Osteoblast (primary cell): Measurements from ENCODE around the gene ABCA12. TPM values are rescaled to one million over a fixed set of nuclear protein-coding genes. Genes with fewer than 3 reads are reported as not detected.

Experiments
- DNase-seq: peaks from one replicate; pipeline ENCODE4 v3.0.0; 2011; ENCODE audit warnings: low spot score, mixed read lengths; ENCODE audit not compliant: insufficient read length; ENCODE audit errors: missing footprints
- H2AFZ ChIP-seq: 2 replicates; pipeline ENCODE4 v1.6.0; 2011; ENCODE audit warnings: mild to moderate bottlenecking, low read length
- H3K27ac ChIP-seq: 2 replicates; pipeline ENCODE4 v1.5.1; 2011; ENCODE audit warnings: mild to moderate bottlenecking, low read depth, low read length, moderate library complexity
- H3K27me3 ChIP-seq: 2 replicates; pipeline ENCODE4 v1.6.0; 2012; ENCODE audit warnings: mild to moderate bottlenecking, control low read depth, inconsistent platforms, low read length, moderate library complexity; ENCODE audit not compliant: insufficient read depth
- H3K36me3 ChIP-seq: 2 replicates; pipeline ENCODE4 v1.5.1; 2011; ENCODE audit warnings: mild to moderate bottlenecking, low read length, control low read depth, moderate library complexity; ENCODE audit not compliant: insufficient read depth
- H3K4me1 ChIP-seq: 2 replicates; pipeline ENCODE4 v1.5.1; 2011; ENCODE audit warnings: mild to moderate bottlenecking, low read length, control low read depth, moderate library complexity; ENCODE audit not compliant: insufficient read depth
- H3K4me2 ChIP-seq: 2 replicates; pipeline ENCODE4 v1.6.0; 2011; ENCODE audit warnings: mild to moderate bottlenecking, low read length; ENCODE audit not compliant: insufficient read depth
- H3K4me3 ChIP-seq: fragments of 200-600 bp; sonication (generic); 3 replicates; pipeline ENCODE4 v1.5.1; 2012; ENCODE audit warnings: mild to moderate bottlenecking, low read length, inconsistent platforms; ENCODE audit not compliant: insufficient read depth
- H3K79me2 ChIP-seq: 2 replicates; pipeline ENCODE4 v1.6.0; 2012; ENCODE audit warnings: mild to moderate bottlenecking, low read length, control low read depth, inconsistent platforms; ENCODE audit not compliant: insufficient read depth
- H3K9me3 ChIP-seq: 2 replicates; pipeline ENCODE4 v1.5.1; 2011; ENCODE audit warnings: low read depth, low read length, control low read depth
- H4K20me1 ChIP-seq: 2 replicates; pipeline ENCODE4 v1.6.0; 2012; ENCODE audit warnings: mild to moderate bottlenecking, low read length, control low read depth; ENCODE audit not compliant: insufficient read depth
- total RNA-seq: library from RNA; depleted of rRNA; stranded (reverse); fragments of >200 nt; gene quantifications from 2 replicates; pipeline ENCODE4 v1.2.3, GENCODE V29; 2012
- TF ChIP-seq, protein P1 (sequence below): IDR thresholded peaks from 2 replicates; pipeline ENCODE4 v1.5.1; 2011; ENCODE audit warnings: mild to moderate bottlenecking, low read depth, low read length, moderate library complexity; ENCODE audit errors: extremely low read depth

Gene ABCA12
- total RNA-seq, 1 donor: under 0.01 TPM

DNA sequence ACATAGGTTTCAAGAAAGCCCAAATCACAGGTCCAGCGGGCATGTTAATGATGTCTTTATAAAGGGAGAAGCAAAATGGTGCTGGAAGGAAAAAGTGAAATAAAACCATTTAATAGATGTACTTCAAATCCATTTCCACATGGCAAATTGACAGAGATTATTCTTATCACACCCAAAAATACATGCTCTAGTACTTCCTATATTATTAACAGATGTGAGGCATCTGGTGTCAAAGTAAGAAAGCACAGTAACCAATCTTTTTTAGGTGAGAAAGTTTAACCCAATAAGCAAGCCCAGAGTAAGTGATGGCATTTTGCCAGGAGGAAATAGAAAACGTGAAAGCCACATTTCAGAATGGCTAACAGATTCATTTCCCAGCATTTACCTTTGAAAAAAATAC is 128.0 kb downstream of the ABCA12 start:
- Histone ChIP-seq H2AFZ (no peak overlapping the region), H3K27me3 (no peaks in the 10 kb centered on the region), H3K79me2 (no peaks in the 10 kb centered on the region), H3K9me3 (no peaks in the 10 kb centered on the region), H3K27ac (no peak overlapping the region), H3K4me2 (no peak overlapping the region), H3K4me1 (no peaks in the 10 kb centered on the region), H3K4me3 (no peak overlapping the region), H3K36me3 (no peaks in the 10 kb centered on the region), H4K20me1 (no peaks in the 10 kb centered on the region)
- TF ChIP-seq, protein P1, sequence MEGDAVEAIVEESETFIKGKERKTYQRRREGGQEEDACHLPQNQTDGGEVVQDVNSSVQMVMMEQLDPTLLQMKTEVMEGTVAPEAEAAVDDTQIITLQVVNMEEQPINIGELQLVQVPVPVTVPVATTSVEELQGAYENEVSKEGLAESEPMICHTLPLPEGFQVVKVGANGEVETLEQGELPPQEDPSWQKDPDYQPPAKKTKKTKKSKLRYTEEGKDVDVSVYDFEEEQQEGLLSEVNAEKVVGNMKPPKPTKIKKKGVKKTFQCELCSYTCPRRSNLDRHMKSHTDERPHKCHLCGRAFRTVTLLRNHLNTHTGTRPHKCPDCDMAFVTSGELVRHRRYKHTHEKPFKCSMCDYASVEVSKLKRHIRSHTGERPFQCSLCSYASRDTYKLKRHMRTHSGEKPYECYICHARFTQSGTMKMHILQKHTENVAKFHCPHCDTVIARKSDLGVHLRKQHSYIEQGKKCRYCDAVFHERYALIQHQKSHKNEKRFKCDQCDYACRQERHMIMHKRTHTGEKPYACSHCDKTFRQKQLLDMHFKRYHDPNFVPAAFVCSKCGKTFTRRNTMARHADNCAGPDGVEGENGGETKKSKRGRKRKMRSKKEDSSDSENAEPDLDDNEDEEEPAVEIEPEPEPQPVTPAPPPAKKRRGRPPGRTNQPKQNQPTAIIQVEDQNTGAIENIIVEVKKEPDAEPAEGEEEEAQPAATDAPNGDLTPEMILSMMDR: no peak
- no peak for DNase-seq

DNA sequence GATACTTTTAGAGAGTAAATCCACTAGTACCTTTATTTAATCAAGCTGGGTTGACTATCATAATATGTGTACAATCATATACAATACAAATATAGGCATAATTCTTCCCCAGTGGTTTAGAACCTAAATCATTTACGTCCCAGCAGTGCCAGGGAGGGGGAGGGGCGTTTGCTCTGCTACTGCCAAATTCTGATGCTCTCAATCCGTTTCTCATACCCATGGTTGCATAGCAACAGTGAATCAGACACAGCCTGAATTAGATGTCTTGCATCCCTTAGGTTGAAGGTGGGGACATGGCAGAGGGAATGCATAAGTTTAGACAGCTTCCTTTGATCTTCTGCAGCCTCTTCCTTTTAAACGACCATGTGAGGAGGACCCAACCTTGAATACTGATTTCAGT is 135.4 kb downstream of the ABCA12 start:
- Histone ChIP-seq H4K20me1 (no peaks in the 10 kb centered on the region), H3K27ac (no peak overlapping the region), H3K9me3 (no peaks in the 10 kb centered on the region), H2AFZ (no peak overlapping the region), H3K4me1 (peaks cover 11% of the 10 kb centered on the region), H3K79me2 (no peaks in the 10 kb centered on the region), H3K4me3 (no peak overlapping the region), H3K36me3 (no peaks in the 10 kb centered on the region), H3K4me2 (peak overlapping the region; percentile 24), H3K27me3 (no peaks in the 10 kb centered on the region)
- TF ChIP-seq, protein P1: no peak
- DNase-seq: peak; percentile 50

DNA sequence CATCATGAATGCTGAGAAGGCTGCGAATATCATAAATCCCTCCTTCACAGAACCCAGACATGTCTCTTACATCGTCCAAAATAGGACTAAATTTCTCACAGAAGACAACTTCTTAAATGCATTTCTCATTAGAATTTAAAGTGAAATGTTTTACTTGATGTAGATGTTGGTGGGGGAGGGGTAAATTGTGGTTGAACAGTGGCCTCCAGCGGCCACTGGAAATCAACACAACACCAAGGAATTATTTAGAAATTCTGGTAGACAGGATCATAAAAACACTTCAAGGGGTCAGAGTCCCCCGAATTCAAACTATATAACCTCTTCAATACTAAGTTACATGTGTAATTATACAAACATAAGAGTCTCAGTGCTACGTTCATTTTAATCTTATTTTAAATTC is 135.9 kb downstream of the ABCA12 start:
- H3K36me3 ChIP-seq: no peaks in the 10 kb centered on the region
- H3K4me1 ChIP-seq: peaks cover 11% of the 10 kb centered on the region
- H3K27ac ChIP-seq: no peak overlapping the region
- H3K4me2 ChIP-seq: peak overlapping the region; percentile 24
- H4K20me1 ChIP-seq: no peaks in the 10 kb centered on the region
- no peak overlapping the region for H2AFZ ChIP-seq
- no peak for DNase-seq
- no peaks in the 10 kb centered on the region for H3K9me3 ChIP-seq
- H3K4me3 ChIP-seq: no peak overlapping the region
- H3K79me2 ChIP-seq: no peaks in the 10 kb centered on the region
- H3K27me3 ChIP-seq: no peaks in the 10 kb centered on the region
- TF ChIP-seq, protein P1: peak; percentile 60

DNA sequence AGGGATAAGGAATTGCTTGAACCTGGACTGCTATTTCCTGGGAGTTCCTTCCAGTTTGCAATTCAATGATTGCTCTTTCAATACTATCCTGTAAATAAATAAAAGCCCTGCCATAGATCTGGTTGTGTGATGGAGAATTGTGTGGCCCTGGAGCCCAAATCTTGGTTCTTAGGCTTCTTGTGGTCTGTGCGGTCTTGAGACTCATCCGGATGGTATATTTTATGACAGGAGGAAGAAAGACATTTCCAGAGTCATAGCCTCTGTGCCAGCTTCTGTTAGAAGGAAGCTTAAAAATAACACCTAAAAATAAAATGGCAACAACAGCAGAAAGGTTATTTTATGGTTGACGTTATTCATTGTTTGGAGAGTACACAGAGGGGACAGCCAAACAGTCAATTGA is 137.7 kb downstream of the ABCA12 start:
- Histone ChIP-seq H2AFZ (no peak overlapping the region), H3K9me3 (no peaks in the 10 kb centered on the region), H4K20me1 (no peaks in the 10 kb centered on the region), H3K27me3 (no peaks in the 10 kb centered on the region), H3K4me3 (no peak overlapping the region), H3K79me2 (no peaks in the 10 kb centered on the region), H3K4me1 (peaks cover 11% of the 10 kb centered on the region), H3K27ac (no peak overlapping the region), H3K4me2 (no peak overlapping the region), H3K36me3 (no peaks in the 10 kb centered on the region)
- DNase-seq: no peak
- TF ChIP-seq, protein P1: no peak
